ENCODE results near the gene RASAL3. TPM values are rescaled to one million over a fixed set of nuclear protein-coding genes. Genes with fewer than 3 reads are reported as not detected.
A peak's percentile ranks its signal among the peaks of the same experiment; 100 is the strongest.

RASAL3 gene
- total and polyA plus RNA-seq, 12 donors = 1.1 to 20.5 (median 5.4) TPM

GRCh38 chr19:15444505-15445226, 19.7 kb downstream of the RASAL3 start:
- TF ChIP-seq, protein P1, sequence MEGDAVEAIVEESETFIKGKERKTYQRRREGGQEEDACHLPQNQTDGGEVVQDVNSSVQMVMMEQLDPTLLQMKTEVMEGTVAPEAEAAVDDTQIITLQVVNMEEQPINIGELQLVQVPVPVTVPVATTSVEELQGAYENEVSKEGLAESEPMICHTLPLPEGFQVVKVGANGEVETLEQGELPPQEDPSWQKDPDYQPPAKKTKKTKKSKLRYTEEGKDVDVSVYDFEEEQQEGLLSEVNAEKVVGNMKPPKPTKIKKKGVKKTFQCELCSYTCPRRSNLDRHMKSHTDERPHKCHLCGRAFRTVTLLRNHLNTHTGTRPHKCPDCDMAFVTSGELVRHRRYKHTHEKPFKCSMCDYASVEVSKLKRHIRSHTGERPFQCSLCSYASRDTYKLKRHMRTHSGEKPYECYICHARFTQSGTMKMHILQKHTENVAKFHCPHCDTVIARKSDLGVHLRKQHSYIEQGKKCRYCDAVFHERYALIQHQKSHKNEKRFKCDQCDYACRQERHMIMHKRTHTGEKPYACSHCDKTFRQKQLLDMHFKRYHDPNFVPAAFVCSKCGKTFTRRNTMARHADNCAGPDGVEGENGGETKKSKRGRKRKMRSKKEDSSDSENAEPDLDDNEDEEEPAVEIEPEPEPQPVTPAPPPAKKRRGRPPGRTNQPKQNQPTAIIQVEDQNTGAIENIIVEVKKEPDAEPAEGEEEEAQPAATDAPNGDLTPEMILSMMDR (IDR thresholded peaks at IDR 0.05) = no peak
- TF ChIP-seq POLR2A (IDR thresholded peaks at IDR 0.05) = no peak
- H3K36me3 ChIP-seq (replicated peaks in 1 of 2) = no peaks in the 10 kb centered on the region
- intact Hi-C loops (cut with DNase I) = no loop called here
- H3K27me3 ChIP-seq = no peaks in the 10 kb centered on the region
- no peak overlapping the region for H3K27ac ChIP-seq
- peaks cover 5 to 7% of the 10 kb centered on the region in 2 donors for H3K4me1 ChIP-seq (replicated peaks in 1 of 2)
- 88 to 93% (median 90%) methylated on average over 9 to 15 of the region's 15 CpGs for WGBS, 4 donors
- no peak overlapping the region for H3K4me3 ChIP-seq
- DNase-seq = peak in 1 of 7 donors; percentile 12
- H3K9me3 ChIP-seq (replicated peaks in 1 of 3) = no peaks in the 10 kb centered on the region

GRCh38 chr19:15443838-15444237, 20.5 kb downstream of the RASAL3 start:
- intact Hi-C loops (cut with DNase I) = no loop called here
- WGBS, 4 donors = 51 to 66% (median 58%) methylated on average over 10 of the region's 10 CpGs
- peak in 5 of 7 donors; percentile 26 to 77 (median 61) for DNase-seq

GRCh38 chr19:15443325-15443724, 21.0 kb downstream of the RASAL3 start:
- Histone ChIP-seq H3K27ac (no peak overlapping the region), H3K27me3 (no peaks in the 10 kb centered on the region), H3K4me1 (replicated peaks in 1 of 2) (no peaks in the 10 kb centered on the region), H3K36me3 (replicated peaks in 1 of 2) (no peaks in the 10 kb centered on the region), H3K9me3 (replicated peaks in 1 of 3) (no peaks in the 10 kb centered on the region), H3K4me3 (no peak overlapping the region)
- WGBS, 4 donors = 96 to 100% (median 98%) methylated on average over 3 of the region's 3 CpGs
- DNase-seq = no peak
- TF ChIP-seq, protein P1 (IDR thresholded peaks at IDR 0.05) = no peak
- no peak for TF ChIP-seq POLR2A (IDR thresholded peaks at IDR 0.05)
- intact Hi-C loops (cut with DNase I) = no loop called here

More at GRCh38 chr19:15443838-15444237, 20.5 kb downstream of the RASAL3 start:
- Histone ChIP-seq H3K4me3 (no peak overlapping the region), H3K4me1 (replicated peaks in 1 of 2) (peaks cover 0 to 2% of the 10 kb centered on the region in 2 donors), H3K9me3 (replicated peaks in 1 of 3) (no peaks in the 10 kb centered on the region), H3K36me3 (replicated peaks in 1 of 2) (no peaks in the 10 kb centered on the region), H3K27ac (no peak overlapping the region), H3K27me3 (no peaks in the 10 kb centered on the region)
- TF ChIP-seq, protein P1 (IDR thresholded peaks at IDR 0.05) = no peak
- no peak for TF ChIP-seq POLR2A (IDR thresholded peaks at IDR 0.05)

DNA sequence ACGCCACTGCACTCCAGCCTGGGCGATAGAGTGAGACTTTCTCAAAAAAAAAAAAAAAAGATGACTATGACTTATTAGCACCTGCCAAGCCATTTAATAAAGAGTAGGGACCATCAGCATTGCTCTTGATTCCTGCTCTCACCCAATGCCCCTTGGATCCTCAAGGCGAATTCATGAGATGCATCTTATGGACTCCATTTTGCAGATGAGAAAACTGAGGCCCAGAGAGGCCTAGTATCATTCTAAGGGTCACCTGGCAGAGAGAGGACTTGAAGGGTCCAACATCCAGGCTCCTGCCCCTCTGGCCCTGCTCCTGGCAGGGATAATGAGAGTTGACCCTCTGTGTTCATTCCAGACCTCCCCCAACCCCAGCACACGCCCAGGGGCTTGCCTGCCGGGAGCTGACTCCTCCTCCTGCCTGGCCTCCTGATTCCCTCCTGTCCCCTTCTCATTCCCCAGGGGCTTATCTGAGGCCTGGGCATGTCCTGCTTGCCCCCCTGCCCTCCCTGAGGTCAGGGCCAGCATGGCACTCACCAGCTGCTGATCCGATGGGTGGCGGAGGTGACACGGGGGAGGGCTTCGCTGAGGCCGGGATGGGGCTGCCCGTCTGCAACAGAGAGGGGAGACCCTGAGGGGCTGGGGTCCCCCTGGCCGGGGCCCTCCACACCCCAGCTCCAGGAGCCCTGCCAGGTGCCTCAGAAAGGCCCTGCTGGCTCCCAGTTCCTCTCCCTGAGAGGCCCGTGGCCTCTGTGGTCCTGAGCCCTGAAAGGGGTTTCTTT, 22.0 kb downstream of the RASAL3 start:
- intact Hi-C loops (cut with DNase I) = no loop called here
- 76 to 89% (median 80%) methylated on average over 5 to 13 of the region's 13 CpGs for WGBS, 4 donors
- Histone ChIP-seq H3K4me1 (replicated peaks in 1 of 2) (no peaks in the 10 kb centered on the region), H3K4me3 (no peak overlapping the region), H3K9me3 (replicated peaks in 1 of 3) (no peaks in the 10 kb centered on the region), H3K36me3 (replicated peaks in 1 of 2) (no peaks in the 10 kb centered on the region), H3K27me3 (no peaks in the 10 kb centered on the region), H3K27ac (no peak overlapping the region)
- DNase-seq = peak in 1 of 7 donors; percentile 14
- TF ChIP-seq POLR2A (IDR thresholded peaks at IDR 0.05) = no peak
- TF ChIP-seq, protein P1 (IDR thresholded peaks at IDR 0.05) = no peak
